GM18508 (cell line): ENCODE results near the gene PLLP.

Experiments
- ATAC-seq: cut with Tn5 transposase; IDR thresholded peaks from one replicate; pipeline ENCODE4 v1.9.1; 2021; ENCODE audit warnings: moderate number of reproducible peaks; ENCODE audit not compliant: insufficient read depth, unreplicated experiment

The PLLP gene

DNA sequence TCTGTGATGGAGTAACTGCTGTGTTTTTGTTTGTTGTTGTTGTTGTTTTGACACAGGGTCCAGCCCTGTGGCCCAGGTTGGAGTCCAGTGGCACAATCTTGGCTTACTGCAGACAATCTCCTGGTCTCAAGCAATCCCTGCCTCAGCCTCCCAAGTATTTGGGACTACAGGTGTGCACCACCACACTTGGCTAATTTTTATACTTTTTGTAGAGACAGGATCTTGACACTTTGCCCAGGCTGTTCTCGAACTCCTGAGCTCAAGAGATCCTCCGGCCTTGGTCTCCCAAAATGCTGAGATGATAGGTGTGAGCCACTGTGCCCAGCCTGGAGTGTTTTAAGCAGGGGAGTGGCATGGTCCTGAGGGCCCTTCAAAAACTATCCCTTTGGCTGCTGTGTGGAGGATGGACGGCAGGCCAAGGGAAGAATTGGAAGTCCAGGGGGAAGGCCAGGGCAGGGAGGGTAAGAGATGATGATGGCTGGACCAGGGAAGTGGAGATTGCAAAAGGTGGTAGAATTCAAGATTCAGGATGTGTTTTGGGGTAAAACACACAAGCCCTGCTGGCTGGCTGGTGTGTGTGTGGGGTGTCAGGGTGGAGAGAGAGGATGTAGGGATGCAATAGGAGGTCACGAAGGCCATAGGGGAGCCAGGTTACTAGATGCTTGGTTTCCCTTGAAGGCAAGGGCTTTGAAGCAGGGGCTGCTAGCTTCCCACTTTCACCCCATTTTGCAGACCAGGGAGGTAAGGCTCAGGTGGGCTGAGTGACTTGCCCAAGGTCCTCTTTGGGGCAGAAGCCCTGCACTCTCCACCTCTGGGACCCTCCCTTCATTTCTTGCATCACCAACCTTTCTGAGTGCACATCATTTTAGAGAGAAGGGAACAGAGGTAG is 18.8 kb upstream of the PLLP start:
- ATAC-seq: no peak

DNA sequence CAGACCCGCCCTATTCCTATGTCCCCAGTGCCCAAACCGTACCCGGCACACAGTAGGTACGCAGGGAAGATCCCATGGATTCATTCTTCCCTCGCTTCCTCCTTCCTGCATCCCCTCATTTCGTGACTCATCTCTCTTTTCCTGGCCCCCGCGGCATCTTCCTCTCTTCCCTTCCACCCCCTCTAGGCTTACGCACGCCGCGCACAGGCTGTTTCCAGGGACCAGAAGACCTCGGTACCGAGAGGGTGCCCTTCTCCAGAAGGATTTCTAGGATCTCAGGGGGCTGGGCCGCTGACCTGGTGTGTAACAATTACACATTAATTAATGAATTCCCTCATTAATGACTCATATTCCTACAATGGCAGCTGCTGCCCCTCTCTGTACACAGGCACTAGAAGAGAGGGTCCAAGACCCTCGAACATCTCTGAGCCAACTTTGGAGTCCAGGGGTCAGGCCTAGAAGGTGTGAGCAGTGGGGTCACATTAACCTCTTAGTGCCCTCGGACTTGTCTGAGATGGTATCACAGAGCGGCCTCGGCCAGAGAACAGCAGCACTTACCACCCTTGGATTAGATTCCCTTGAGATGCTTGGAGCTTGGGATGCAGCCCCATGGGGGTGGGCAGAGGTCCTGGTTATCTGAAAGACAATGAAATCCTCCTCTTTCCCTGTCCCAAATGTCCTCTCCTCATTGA is 16.8 kb upstream of the PLLP start:
- ATAC-seq: no peak

DNA sequence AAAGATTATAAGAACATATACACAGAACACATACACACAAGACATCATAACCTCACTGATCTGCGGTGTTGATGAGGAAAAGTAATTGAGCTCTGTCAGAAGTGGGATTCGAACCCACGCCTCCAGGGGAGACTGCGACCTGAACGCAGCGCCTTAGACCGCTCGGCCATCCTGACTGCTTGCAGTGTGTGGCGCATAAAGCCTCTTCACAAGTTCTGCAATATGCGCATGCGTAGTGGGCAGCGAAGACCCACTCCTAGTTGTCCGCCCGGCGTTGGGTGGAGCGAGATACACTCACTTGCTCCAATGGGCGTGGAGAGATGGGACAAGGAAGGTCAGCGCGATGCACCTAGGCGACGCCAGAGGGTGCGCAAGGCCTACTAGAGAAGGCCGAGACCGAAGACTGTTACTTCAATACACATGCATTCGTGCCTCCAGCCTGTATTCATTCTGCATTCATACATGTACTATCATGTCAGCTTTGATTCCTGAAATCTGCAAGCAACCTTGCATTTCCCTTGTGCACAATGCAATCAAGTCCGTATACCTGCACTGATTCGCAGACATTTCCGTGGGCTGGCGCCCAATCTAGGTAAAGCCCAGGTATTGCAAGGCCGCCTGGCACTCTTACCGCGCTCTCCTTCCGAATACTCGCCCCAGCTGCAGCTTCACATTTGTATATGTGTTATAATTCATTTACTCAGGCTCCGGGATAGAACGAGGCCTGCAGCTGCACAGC is 16.1 kb upstream of the PLLP start:
- ATAC-seq: peak; percentile 75

DNA sequence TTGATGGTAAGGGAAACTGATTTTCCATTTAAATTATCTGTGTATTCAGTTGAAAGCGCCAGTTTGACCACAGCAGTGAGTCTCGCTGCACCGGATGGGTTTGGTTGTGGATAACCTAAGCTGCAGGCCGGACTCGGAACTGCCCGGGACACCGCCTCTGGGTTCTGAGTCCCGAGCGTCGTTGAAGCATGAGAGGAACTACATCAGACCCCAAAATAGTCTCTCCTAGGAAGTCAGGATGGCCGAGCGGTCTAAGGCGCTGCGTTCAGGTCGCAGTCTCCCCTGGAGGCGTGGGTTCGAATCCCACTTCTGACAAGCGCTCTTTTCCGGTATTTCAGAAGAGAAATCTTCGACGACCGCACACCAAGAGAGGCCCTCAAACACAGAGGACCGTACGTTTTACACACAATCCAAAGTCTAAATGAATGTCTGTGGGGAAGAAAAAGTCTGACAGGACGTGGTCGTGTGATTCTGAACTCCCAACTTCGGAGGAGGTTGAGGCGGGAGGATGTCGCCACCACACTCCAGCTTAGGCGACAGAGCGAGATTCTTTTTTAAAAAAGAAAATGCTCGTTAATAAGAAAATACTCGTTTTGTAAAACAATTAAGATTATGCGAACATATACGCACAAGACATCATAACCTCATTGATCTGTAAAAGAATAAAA is 15.4 kb upstream of the PLLP start:
- no peak for ATAC-seq

GRCh38 chr16:57299009-57299718 is 14.7 kb upstream of the PLLP start:
- no peak for ATAC-seq

GRCh38 chr16:57297856-57298255 is 13.4 kb upstream of the PLLP start:
- ATAC-seq: no peak

DNA sequence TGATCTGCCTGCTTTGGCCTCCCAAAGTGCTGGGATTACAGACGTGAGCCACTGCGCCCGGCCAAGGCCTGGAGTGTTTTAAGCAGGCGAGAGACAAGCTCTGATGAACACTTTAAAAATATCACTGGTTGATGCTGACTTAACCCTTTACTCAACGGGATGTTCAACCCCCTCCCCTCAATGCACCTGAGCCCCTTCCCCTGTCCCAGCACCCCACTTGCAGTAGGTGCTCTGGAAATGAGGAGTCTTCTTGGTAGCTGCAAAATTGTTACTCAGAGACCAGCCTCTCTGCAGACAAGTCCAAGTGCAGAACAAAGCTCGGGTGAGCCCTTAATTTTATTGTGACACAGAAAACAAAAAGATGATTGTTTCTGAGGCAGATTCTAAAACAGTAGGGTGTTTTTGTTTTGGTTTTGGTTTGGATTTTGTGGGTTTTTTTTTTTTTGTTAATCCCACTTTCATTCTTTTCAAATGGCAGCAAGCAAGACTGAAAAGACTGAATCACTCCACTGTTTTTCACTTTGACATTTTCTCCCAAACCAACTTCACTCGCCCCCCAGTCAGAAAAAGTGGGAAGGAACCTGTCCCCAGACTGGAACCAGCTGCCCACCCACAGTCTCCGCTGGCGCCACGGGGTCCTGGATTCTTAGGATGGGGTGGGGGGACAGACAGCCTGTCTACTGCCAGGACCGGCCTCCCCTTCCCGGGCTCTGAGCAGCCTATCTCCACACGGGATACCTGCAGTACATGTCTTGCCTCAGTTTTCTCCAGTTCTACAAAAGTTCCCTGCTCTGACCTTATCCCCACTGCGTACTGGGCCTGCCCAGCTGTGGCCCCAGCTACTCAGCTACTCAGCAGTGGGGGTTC is 5.2 kb upstream of the PLLP start:
- ATAC-seq: no peak

DNA sequence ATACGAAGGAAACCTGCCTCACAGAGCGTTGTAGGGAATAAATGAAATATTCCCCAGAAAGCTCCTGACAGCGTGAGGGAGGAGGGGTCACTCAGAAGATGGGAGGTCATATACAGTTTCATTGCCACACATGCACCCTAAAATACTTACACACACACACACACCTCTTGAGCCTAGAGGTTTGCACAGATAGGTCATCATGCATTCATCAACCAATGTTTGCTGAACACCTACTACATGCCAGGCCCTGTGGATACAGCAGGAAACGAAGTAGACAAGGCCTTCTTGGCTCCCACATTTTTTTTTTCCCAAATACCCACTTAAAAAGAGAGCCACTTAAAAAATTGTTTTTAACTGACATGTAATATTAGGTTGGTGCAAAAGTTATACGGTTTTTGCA is 907 bp upstream of the PLLP start:
- ATAC-seq: no peak

DNA sequence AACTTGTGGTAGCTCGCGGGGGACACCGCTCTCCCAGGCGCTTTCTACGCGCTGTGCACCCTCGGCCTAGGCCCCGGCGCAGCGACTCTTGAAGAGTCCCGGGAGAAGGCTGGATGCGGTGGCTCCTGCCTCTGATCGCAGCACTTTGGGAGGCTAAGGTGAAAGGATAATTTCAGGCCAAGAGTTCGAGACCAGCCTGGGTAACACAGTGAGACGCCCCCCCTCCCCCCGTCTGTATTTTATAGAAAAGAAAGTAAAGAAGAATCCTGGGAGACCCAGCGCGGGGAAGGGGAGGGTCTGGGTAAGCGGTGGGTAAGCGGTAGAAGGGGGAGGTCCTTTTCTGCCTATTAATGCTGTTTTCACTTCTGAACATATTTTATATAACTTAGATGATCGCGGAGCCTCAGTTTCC is 486 bp upstream of the PLLP start:
- ATAC-seq: no peak

- ATAC-seq: no peak
Observed at GRCh38 chr16:57283959-57284208, 588 bp downstream of the PLLP start.

DNA sequence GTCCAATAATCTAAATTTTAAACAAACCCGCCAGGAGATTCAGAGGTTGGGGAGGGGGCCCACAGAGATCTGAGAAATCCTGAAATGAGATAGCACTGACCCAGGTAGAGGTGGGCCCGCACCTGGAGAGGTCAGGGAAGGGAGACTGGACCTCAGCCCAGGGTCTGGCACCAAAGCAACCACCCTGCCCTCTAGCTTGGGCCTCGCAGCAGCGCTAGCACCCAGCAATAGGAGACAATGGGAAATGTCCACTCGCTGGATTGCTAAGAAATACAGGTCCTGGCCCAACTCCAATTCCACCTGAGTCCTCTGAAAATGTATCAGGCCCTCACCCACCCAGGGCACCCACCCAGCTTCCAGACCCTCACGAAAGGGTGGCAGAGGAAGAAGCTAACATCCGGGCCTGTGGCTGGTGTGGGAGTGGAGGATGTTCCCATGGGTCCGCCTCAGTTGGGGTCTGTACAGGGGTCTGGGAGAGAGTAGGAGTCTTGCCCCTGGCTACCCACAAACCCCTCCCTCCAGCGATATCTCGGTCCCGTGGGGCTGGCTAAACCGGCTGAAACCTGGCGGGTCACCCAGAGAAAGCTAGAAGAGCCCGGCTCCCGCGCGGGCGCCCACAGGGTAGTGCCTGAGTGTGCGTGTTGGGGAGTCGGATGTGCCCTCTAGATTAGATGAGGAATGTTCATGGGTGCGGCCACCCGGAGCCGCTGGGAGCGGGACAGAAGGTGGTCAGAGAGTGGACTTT is 1.1 kb downstream of the PLLP start:
- no peak for ATAC-seq

DNA sequence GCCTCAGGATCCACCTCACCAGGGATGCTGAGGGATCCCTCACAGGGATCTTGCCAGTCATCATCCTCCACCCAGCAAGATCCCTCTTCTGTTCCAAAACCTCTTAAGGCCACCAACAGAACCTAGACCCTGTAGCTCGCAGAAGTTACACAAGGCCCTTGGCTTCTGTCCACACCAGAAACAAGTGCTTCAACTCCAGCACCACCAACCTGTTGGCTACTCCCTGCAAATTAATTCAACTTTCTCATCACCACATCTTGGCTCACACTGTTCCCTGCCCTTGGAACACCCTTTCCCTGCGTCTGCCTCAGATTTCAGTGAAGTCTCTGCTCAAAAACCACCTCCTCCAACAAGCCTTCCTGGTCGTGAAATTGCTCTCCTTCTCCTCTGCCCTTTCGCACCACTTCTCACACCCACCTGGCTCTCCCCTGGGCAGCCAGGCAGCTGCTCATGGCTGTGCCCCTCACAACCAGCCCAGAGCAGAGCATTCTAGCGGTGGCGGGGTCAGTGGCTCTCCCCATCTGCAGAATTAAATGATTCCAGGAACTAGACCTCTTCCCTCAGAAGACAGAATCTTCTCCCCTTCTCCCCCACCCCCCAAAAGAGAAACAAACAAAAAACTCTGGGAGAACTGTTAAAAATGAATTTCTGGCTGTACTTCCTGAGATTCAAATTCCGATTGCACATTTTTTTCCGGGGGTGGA is 1.8 kb downstream of the PLLP start:
- ATAC-seq: no peak

DNA sequence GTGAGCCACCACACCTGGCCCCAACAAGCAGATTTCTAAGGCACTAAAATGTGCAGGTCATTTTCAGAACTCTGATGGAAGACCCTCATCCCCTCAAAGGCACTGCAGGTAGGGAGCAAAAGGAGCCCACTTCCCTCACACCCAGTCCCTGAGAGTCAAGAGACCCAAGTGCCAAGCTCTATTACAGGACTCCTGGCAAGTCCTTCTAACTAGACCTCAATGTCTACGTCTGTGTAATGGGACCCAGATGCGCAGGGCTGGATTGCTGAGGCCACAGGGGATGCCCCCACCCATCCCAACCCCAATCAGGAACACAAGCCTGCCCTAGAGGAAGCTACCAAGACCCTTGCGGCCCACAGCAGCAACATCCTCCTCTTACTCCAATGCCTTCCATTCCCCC is 2.7 kb downstream of the PLLP start:
- no peak for ATAC-seq

DNA sequence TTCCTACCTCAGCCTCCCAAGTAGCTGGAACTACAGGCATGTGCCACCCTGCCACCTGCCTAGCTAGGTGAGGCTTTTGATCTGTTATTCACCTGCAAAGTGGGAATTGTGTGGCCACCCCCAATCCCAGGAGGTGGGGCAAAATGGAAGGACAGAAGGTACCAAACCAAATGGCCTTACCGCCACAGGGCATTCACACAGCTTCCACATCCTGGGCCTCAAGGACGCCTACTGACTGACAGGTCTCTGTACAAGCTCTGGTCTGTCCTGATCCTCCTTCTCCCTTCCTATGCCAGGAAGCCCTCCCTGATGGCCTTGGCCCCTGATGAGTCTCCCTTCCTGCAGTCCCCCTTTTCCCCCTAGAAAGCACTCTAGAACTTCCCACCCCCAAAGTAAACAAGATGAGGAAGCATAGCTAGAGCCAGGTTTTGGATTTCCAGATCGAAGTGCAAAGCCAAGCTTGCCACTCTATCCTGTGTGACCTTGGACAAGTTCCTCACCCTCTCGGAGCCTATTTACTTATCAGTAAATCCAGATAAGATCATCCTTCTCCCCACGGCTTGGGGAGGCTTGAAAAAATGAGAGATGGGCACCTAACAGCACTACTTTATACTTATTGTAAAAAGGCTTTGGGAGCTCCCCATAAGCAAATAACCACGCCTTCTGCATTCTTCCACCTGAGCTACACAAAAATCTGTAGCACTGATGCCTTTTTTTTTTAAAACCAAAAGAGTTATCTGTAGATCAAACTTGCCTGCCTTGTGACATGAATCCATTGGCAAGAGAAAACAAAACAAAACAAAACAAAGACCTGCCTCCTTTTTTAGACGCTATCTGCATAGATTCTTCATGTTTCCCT is 4.5 kb downstream of the PLLP start:
- ATAC-seq: no peak

DNA sequence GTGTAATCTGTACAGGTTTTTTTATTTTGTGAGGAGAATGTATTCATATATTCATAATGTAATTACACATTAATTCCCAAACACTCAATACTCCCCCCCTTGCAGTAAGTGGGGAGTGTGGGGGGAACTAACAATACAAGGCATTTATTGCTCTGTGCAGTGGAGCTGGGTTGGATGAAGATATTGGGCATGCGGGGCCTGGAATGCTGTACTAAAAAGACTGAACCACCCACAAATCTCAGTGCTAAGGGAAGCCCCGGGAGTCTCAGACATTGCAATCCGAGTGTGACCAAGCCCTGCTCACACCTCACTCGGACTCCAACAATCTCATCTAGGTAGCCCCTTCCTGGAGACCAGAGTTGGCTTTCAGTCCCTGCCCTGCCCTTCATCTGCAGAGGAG is 6.0 kb downstream of the PLLP start:
- ATAC-seq: no peak

DNA sequence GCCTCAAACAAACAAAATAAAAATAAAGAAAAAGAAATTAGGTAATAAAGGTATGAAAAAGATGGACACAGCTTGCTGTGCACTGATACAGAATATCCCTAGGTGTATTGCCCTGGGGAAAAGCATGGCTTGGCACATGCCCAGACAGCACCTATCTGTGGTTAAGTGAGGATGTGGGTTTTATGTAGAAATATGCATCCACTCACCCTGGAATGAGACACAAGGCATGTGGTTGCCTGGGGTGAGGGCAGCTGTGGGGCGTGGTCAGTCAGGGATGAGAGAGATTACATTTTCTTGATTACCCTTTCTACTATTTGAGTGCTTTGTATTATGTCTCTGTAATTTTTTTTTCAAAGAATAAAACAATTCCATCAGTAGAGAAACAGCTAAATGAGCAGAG is 6.9 kb downstream of the PLLP start:
- ATAC-seq: no peak

GRCh38 chr16:57276596-57276995 is 7.9 kb downstream of the PLLP start:
- ATAC-seq: no peak
